ENCODE measurements around the gene NDUFS5. TPM values are rescaled to one million over a fixed set of nuclear protein-coding genes. Genes with fewer than 3 reads are reported as not detected.
"Not testable (repeated sequence)": the region's sequence is repeated elsewhere in the genome, so short reads cannot be mapped to it uniquely, and the experiment has no call there.

The NDUFS5 gene
- polyA plus RNA-seq, result 266 TPM
- long read RNA-seq, donor 1, transcript NDUFS5-201 (3 exons, 544 nt), result major isoform, 87 of 150 reads
- long read RNA-seq, donor 1, transcript NDUFS5-202 (3 exons, 548 nt), result minor isoform, 40 of 150 reads
- long read RNA-seq, donor 1, partial matches to known transcripts, result 23 of 150 reads
- long read RNA-seq, donor 1, other reads (novel, unspliced or antisense), result 0 of 150 reads
- long read RNA-seq, donor 2, transcript NDUFS5-202 (3 exons, 548 nt), result minor isoform, 40 of 220 reads
- long read RNA-seq, donor 2, transcript NDUFS5-201 (3 exons, 544 nt), result major isoform, 151 of 220 reads
- long read RNA-seq, donor 2, partial matches to known transcripts, result 29 of 220 reads
- long read RNA-seq, donor 2, other reads (novel, unspliced or antisense), result 0 of 220 reads
- long read RNA-seq, donor 3, result 0 reads
- long read RNA-seq, donor 4, transcript NDUFS5-201 (3 exons, 544 nt), result major isoform, 17 of 25 reads
- long read RNA-seq, donor 4, transcript NDUFS5-202 (3 exons, 548 nt), result minor isoform, 8 of 25 reads
- long read RNA-seq, donor 4, partial matches to known transcripts, result 0 of 25 reads
- long read RNA-seq, donor 4, other reads (novel, unspliced or antisense), result 0 of 25 reads
- long read RNA-seq, donor 5, transcript NDUFS5-201 (3 exons, 544 nt), result major isoform, 59 of 116 reads
- long read RNA-seq, donor 5, transcript NDUFS5-202 (3 exons, 548 nt), result minor isoform, 50 of 116 reads
- long read RNA-seq, donor 5, partial matches to known transcripts, result 7 of 116 reads
- long read RNA-seq, donor 5, other reads (novel, unspliced or antisense), result 0 of 116 reads
- long read RNA-seq, donor 6, transcript NDUFS5-202 (3 exons, 548 nt), result minor isoform, 78 of 177 reads
- long read RNA-seq, donor 6, transcript NDUFS5-201 (3 exons, 544 nt), result major isoform, 80 of 177 reads
- long read RNA-seq, donor 6, partial matches to known transcripts, result 19 of 177 reads
- long read RNA-seq, donor 6, other reads (novel, unspliced or antisense), result 0 of 177 reads
- long read RNA-seq, donor 7, transcript NDUFS5-202 (3 exons, 548 nt), result major isoform, 70 of 146 reads
- long read RNA-seq, donor 7, transcript NDUFS5-201 (3 exons, 544 nt), result minor isoform, 63 of 146 reads
- long read RNA-seq, donor 7, partial matches to known transcripts, result 13 of 146 reads
- long read RNA-seq, donor 7, other reads (novel, unspliced or antisense), result 0 of 146 reads
- long read RNA-seq, donor 8, transcript NDUFS5-202 (3 exons, 548 nt), result minor isoform, 99 of 397 reads
- long read RNA-seq, donor 8, transcript NDUFS5-201 (3 exons, 544 nt), result major isoform, 249 of 397 reads
- long read RNA-seq, donor 8, partial matches to known transcripts, result 49 of 397 reads
- long read RNA-seq, donor 8, other reads (novel, unspliced or antisense), result 0 of 397 reads
- long read RNA-seq, donor 9, transcript NDUFS5-201 (3 exons, 544 nt), result major isoform, 129 of 283 reads
- long read RNA-seq, donor 9, transcript NDUFS5-202 (3 exons, 548 nt), result minor isoform, 126 of 283 reads
- long read RNA-seq, donor 9, partial matches to known transcripts, result 28 of 283 reads
- long read RNA-seq, donor 9, other reads (novel, unspliced or antisense), result 0 of 283 reads
- long read RNA-seq, donor 10, transcript NDUFS5-202 (3 exons, 548 nt), result major isoform, 97 of 200 reads
- long read RNA-seq, donor 10, transcript NDUFS5-201 (3 exons, 544 nt), result minor isoform, 74 of 200 reads
- long read RNA-seq, donor 10, partial matches to known transcripts, result 29 of 200 reads
- long read RNA-seq, donor 10, other reads (novel, unspliced or antisense), result 0 of 200 reads
- long read RNA-seq, donor 11, transcript NDUFS5-201 (3 exons, 544 nt), result minor isoform, 77 of 201 reads
- long read RNA-seq, donor 11, transcript NDUFS5-202 (3 exons, 548 nt), result major isoform, 93 of 201 reads
- long read RNA-seq, donor 11, partial matches to known transcripts, result 31 of 201 reads
- long read RNA-seq, donor 11, other reads (novel, unspliced or antisense), result 0 of 201 reads

- Histone ChIP-seq H3K27me3 (ENCODE audit: control insufficient read depth, insufficient read depth, low read length) (no peaks in the 10 kb centered on the region), H3K27ac (ENCODE audit: low read length) (peak within 1 kb of the TSS; percentile 92), H3K4me1 (ENCODE audit: control insufficient read depth, insufficient read depth, low read length) (no peaks in the 10 kb centered on the region), H3K36me3 (ENCODE audit: control insufficient read depth, insufficient read depth, low read length) (peaks cover 19% of the 10 kb centered on the region), H3K4me3 (ENCODE audit: low read length) (peak within 1 kb of the TSS; percentile 79), H3K9me3 (ENCODE audit: control insufficient read depth, low read depth, low read length) (no peaks in the 10 kb centered on the region)
- WGBS (ENCODE audit: insufficient coverage, low lambda C conversion rate), result 0% methylated on average over 4 of the region's 47 CpGs
- DNase-seq, result peak; percentile 92 to 96
Observed at GRCh38 chr1:39026051-39026865, at the start of gene NDUFS5. Gene NDUFS5, plus strand, starts transcription at chr1:39026350. Its CDS starts 2,375 bp downstream, at chr1:39028725.

DNA sequence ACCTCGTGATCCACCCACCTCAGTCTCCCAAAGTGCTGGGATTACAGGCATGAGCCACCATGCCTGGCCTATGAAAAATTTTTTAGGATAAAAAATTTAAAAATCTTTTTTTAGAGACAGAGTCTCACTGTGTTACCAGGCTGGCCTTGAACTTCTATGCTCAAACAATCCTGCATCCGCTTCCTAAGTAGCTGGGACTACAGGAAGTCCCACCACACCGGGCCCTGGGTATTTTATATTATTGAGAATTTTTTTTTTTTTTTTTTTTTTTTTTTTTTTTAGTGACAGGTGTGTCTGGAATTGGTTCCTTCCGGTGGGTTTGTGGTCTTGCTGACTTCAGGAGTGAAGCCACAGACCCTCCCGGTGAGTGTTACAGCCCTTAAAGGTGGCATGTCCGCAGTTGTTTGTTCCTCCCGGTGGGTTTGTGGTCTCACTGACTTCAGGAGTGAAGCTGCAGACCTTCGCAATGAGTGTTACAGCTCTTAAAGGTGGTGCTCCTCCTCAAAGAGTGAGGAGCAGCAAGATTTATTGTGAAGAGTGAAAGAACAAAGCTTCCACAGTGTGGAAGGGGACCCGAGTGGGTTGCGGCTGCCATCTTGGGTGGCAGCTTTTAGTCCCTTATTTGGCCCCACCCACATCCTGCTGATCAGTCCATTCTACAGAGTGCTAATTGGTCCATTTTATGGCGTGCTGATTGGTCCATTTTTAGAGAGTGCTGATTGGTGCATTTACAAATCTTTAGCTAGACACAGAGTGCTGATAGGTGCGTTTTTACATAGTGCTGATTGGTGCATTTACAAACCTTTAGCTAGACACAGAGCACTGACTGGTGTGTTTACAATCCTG is 48.5 kb upstream of the NDUFS5 start:
- H3K9me3 ChIP-seq (ENCODE audit: control insufficient read depth, low read depth, low read length); H3K4me1 ChIP-seq (ENCODE audit: control insufficient read depth, insufficient read depth, low read length); H3K27ac ChIP-seq (ENCODE audit: low read length); H3K27me3 ChIP-seq (ENCODE audit: control insufficient read depth, insufficient read depth, low read length); H3K36me3 ChIP-seq (ENCODE audit: control insufficient read depth, insufficient read depth, low read length); H3K4me3 ChIP-seq (ENCODE audit: low read length); DNase-seq: not testable (repeated sequence)
- 100% methylated on average over 1 of the region's 12 CpGs for WGBS (ENCODE audit: insufficient coverage, low lambda C conversion rate)

DNA sequence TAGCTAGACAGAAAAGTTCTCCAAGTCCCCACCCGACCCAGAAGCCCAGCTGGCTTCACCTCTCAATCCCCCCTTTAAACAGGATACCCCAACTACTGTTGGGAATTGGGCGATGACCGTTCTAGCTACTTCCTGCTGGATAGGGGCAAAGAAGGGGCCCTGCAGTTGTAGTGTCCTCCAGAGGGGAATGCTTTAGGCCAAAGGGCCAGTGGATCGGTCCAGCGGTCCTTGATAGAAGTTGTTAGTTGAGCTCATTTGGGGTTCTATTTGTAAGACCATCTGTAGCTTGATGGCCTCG is 48.0 kb upstream of the NDUFS5 start:
- WGBS (ENCODE audit: insufficient coverage, low lambda C conversion rate), result no CpG with 5 or more reads among the region's 6 CpGs
- not testable (repeated sequence) for H3K27me3 ChIP-seq (ENCODE audit: control insufficient read depth, insufficient read depth, low read length); H3K36me3 ChIP-seq (ENCODE audit: control insufficient read depth, insufficient read depth, low read length); H3K9me3 ChIP-seq (ENCODE audit: control insufficient read depth, low read depth, low read length); H3K27ac ChIP-seq (ENCODE audit: low read length); H3K4me1 ChIP-seq (ENCODE audit: control insufficient read depth, insufficient read depth, low read length); DNase-seq; H3K4me3 ChIP-seq (ENCODE audit: low read length)

DNA sequence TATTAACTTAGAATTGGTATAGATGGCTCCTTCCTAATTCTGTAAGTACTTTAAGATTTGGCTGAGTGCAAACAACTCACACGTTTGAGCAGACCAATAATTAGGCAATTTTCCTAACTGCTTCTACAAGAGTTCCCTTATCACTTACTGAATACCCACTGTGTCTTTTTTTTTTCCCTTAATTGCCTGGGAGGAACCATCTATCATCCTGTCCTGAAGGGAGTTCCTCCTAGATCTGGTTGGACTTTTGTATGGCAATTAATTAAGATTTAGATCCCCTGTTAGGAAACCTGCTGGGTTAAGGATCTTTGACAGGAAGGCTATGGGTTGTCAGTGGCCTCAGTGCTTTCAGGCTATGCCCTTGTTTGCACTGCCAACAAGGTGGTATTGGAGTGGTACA is 46.8 kb upstream of the NDUFS5 start:
- not testable (repeated sequence) for H3K36me3 ChIP-seq (ENCODE audit: control insufficient read depth, insufficient read depth, low read length); H3K4me1 ChIP-seq (ENCODE audit: control insufficient read depth, insufficient read depth, low read length); H3K27me3 ChIP-seq (ENCODE audit: control insufficient read depth, insufficient read depth, low read length); H3K4me3 ChIP-seq (ENCODE audit: low read length); H3K27ac ChIP-seq (ENCODE audit: low read length); H3K9me3 ChIP-seq (ENCODE audit: control insufficient read depth, low read depth, low read length); DNase-seq
- no CpG with 5 or more reads among the region's 1 CpG for WGBS (ENCODE audit: insufficient coverage, low lambda C conversion rate)

GRCh38 chr1:38989979-38990378 is 36.2 kb upstream of the NDUFS5 start:
- H3K27ac ChIP-seq (ENCODE audit: low read length), result no peak overlapping the region
- peaks cover 12% of the 10 kb centered on the region for H3K4me1 ChIP-seq (ENCODE audit: control insufficient read depth, insufficient read depth, low read length)
- H3K27me3 ChIP-seq (ENCODE audit: control insufficient read depth, insufficient read depth, low read length), result no peaks in the 10 kb centered on the region
- no peak for DNase-seq
- no peak overlapping the region for H3K4me3 ChIP-seq (ENCODE audit: low read length)
- no peaks in the 10 kb centered on the region for H3K9me3 ChIP-seq (ENCODE audit: control insufficient read depth, low read depth, low read length)
- peaks cover under 1% of the 10 kb centered on the region for H3K36me3 ChIP-seq (ENCODE audit: control insufficient read depth, insufficient read depth, low read length)
- no CpG with 5 or more reads among the region's 2 CpGs for WGBS (ENCODE audit: insufficient coverage, low lambda C conversion rate)

DNA sequence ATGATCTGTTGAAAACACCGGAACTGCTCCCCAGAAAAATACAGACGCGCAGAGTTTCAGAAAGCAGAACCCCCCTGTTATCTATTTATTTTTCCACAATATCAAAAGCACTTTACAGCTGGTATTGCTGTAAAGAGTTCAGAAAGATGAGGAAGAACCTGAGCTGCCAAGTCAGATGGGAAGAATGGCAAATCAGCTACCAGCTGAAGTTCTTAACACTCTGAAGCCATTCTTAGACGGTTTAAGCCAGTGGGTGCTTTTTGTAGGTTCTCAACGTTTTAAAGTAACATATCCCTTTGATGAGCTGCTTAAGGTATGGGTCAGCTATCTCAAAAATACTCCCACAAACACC is 35.8 kb upstream of the NDUFS5 start:
- Histone ChIP-seq H3K27me3 (ENCODE audit: control insufficient read depth, insufficient read depth, low read length) (no peaks in the 10 kb centered on the region), H3K4me3 (ENCODE audit: low read length) (peak overlapping the region; percentile 56), H3K9me3 (ENCODE audit: control insufficient read depth, low read depth, low read length) (no peaks in the 10 kb centered on the region), H3K27ac (ENCODE audit: low read length) (peak overlapping the region; percentile 51), H3K36me3 (ENCODE audit: control insufficient read depth, insufficient read depth, low read length) (peaks cover 4% of the 10 kb centered on the region), H3K4me1 (ENCODE audit: control insufficient read depth, insufficient read depth, low read length) (peaks cover 12% of the 10 kb centered on the region)
- DNase-seq, result no peak
- WGBS (ENCODE audit: insufficient coverage, low lambda C conversion rate), result no CpG with 5 or more reads among the region's 5 CpGs

DNA sequence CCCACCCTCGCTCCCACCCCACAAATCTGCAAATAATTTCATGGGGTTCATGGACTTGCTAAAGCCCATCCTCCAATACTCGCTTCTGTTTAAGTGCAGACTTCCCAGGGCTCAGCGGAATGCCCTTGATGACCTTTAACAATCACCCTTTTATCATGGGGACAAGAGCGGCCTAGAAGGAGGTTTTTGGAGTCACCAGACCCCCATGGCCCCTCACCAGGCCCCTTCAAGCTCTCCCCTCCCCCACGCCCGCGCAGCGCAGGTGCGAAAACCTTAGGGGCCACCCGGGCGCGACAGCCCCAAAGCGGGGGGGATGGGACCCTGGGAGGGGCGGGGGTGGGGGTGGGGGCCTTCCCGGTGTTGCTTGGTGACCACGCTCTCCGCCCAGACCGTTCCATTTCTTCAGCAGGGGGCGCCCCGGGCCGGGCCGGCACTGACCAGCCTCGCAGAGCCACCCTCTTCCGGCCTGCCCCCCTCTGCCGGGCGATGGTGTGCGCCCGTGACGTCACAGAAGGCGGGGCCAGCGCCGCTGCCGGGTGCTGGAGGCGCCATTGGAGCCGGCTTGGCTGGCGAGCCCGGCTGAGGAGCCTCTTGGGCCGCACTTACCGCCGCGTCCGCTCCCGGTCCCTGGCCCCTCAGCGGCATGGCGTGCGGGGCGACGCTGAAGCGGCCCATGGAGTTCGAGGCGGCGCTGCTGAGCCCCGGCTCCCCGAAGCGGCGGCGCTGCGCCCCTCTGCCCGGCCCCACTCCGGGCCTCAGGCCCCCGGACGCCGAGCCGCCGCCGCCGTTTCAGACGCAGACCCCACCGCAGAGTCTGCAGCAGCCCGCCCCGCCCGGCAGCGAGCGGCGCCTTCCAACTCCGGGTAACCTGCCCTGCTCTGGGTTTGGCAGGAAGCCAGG is 35.2 kb upstream of the NDUFS5 start, which contains the start of gene AKIRIN1:
Gene AKIRIN1 (plus strand): TSS at position 539 of the 900 bp plus-strand sequence. CDS start 105 bp downstream, at position 644.
- WGBS (ENCODE audit: insufficient coverage, low lambda C conversion rate), result no CpG with 5 or more reads among the region's 76 CpGs
- Histone ChIP-seq H3K36me3 (ENCODE audit: control insufficient read depth, insufficient read depth, low read length) (peaks cover 5% of the 10 kb centered on the region), H3K27ac (ENCODE audit: low read length) (peak within 1 kb of the TSS; percentile 60), H3K4me3 (ENCODE audit: low read length) (peak within 1 kb of the TSS; percentile 90), H3K4me1 (ENCODE audit: control insufficient read depth, insufficient read depth, low read length) (peaks cover 12% of the 10 kb centered on the region), H3K27me3 (ENCODE audit: control insufficient read depth, insufficient read depth, low read length) (no peaks in the 10 kb centered on the region), H3K9me3 (ENCODE audit: control insufficient read depth, low read depth, low read length) (no peaks in the 10 kb centered on the region)
- DNase-seq, result peak; percentile 95 to 98

Data from large intestine (tissue), 12 donors.